Measurements from ENCODE around the gene ICAM5.

Gene ICAM5

DNA sequence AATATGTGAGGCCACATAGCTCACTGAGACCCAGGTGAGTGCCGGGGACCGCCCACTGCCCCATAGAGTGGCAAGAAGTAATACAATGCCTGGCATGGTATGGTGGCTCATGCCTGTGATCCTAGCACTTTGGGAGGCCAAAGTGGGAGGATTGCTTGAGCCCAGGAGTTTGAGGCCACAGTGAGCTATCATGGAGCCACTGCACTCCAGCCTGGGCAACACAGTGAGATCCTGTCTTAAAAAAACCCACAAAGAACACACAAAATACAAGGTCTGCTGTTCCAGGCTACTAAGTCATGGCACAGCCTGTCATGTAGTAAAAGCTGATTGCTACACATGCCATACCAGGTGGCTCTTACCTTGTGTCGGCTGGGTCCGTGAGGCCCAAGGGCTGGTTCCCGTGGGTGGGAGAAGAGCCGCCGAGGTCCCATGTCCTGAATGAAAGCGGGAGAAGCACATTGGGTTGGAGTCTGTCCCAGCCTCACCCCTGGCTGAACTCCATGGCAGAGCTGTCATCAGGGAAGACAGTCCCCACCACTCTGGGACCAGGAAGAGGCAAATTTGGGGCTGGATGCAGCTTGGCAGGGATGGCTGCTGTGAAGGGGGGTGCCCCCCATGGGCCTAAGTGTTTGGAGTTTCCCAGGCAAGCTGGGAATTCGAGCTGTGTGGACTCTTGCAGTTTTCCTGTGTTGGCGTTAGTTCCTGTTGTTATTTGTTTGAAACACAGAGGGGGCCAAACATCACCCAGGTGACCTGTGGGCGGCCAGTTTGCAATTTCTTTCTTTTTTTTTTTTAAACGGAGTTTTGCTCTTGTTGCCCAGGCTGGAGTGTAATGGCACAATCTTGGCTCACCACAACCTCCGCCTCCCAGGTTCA is 29.3 kb downstream of the ICAM5 start:
- TF ChIP-seq, protein P1, sequence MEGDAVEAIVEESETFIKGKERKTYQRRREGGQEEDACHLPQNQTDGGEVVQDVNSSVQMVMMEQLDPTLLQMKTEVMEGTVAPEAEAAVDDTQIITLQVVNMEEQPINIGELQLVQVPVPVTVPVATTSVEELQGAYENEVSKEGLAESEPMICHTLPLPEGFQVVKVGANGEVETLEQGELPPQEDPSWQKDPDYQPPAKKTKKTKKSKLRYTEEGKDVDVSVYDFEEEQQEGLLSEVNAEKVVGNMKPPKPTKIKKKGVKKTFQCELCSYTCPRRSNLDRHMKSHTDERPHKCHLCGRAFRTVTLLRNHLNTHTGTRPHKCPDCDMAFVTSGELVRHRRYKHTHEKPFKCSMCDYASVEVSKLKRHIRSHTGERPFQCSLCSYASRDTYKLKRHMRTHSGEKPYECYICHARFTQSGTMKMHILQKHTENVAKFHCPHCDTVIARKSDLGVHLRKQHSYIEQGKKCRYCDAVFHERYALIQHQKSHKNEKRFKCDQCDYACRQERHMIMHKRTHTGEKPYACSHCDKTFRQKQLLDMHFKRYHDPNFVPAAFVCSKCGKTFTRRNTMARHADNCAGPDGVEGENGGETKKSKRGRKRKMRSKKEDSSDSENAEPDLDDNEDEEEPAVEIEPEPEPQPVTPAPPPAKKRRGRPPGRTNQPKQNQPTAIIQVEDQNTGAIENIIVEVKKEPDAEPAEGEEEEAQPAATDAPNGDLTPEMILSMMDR (IDR thresholded peaks at IDR 0.05) = no peak
- H3K4me3 ChIP-seq = no peak overlapping the region

DNA sequence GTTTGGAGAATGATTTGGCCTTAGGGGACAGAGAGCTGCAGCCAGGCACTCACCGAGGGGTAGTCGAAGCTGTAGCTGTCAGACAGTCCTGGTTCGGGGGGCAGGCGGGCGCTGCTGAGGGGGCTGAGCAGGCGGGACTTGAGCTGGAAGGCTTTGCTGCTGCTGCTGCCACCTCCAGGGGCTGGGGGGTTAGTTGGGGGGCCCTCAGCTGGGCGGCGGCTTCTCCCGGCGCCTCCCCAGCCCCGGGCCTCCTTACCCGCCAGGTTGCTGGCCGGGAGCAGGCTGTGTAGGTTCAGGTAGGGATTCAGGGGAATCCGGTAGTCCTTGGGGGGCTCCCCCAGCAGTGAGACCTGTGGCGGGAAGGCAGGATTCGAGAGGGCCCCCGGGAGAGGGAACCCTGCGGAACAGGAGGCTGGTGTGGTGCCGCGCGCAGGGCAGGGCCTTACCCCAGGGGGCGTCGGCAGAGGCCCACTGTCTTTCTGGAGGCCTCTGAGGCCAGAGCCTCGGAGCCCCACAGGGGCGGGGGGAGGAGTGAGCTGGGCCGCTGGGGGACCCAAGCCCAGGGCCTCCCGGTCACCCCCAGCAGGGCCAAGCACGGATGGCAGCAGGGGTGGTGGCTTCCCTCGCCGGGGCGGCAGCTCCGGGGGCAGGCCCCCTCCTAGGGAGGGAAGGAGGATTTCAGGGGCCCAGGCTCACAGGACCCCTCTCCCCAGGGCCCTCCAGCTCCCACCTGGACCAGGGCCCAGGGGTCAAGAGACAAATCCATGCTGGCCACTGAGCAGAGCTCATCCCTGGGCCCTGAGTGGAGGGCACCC is 31.1 kb downstream of the ICAM5 start:
- Histone ChIP-seq H3K27ac (no peak overlapping the region), H3K4me3 (no peak overlapping the region)
- TF ChIP-seq, protein P1 (IDR thresholded peaks at IDR 0.05) = no peak
- DNase-seq (ENCODE audit: low spot score) = no peak

More for the DNA sequence above, 29.3 kb downstream of the ICAM5 start:
- H3K27ac ChIP-seq = no peak overlapping the region
- DNase-seq (ENCODE audit: low spot score) = no peak

GRCh38 chr19:10321417-10321797 is 31.7 kb downstream of the ICAM5 start:
- H3K4me3 ChIP-seq = no peak overlapping the region
- TF ChIP-seq, protein P1 (IDR thresholded peaks at IDR 0.05) = no peak
- no peak overlapping the region for H3K27ac ChIP-seq
- DNase-seq (ENCODE audit: low spot score) = no peak

GRCh38 chr19:10321874-10322835 is 32.4 kb downstream of the ICAM5 start:
- no peak overlapping the region for H3K27ac ChIP-seq
- no peak overlapping the region for H3K4me3 ChIP-seq
- TF ChIP-seq, protein P1 (IDR thresholded peaks at IDR 0.05) = no peak
- no peak for DNase-seq (ENCODE audit: low spot score)

- no peak for DNase-seq (ENCODE audit: low spot score)
- TF ChIP-seq, protein P1 (IDR thresholded peaks at IDR 0.05) = no peak
- no peak overlapping the region for H3K27ac ChIP-seq
- H3K4me3 ChIP-seq = no peak overlapping the region
Observed at GRCh38 chr19:10325732-10326131, 36.0 kb downstream of the ICAM5 start.

- Histone ChIP-seq H3K27ac (no peak overlapping the region), H3K4me3 (no peak overlapping the region)
- TF ChIP-seq, protein P1 (IDR thresholded peaks at IDR 0.05) = no peak
- DNase-seq (ENCODE audit: low spot score) = no peak
Observed at GRCh38 chr19:10327793-10328192, 38.0 kb downstream of the ICAM5 start.
